IMR-90 (cell line): Measurements from ENCODE around the gene DACH1. TPM values are rescaled to one million over a fixed set of nuclear protein-coding genes. Genes with fewer than 3 reads are reported as not detected.

ENCODE experiments used
- ATAC-seq: fragments of 200-7000 bp; cut with Tn5 transposase; 2 replicates; pipeline ENCODE4 v1.9.1; 2020; ENCODE audit warnings: low read depth, mild to moderate bottlenecking, moderate library complexity
- BruUV-seq: library from RNA; stranded (reverse); fragments of 400-500 nt; replicated peaks from 2 replicates; lab custom pipeline; 2021; lab: Mats Ljungman, UMichigan
- CTCF ChIA-PET: fragments of 300-600 bp; formaldehyde crosslinking; extraction: SDS; loops from one replicate; lab custom pipeline; 2021; ENCODE audit warnings: antibody characterized with exemption; lab: Yijun Ruan, JAX
- POLR2A ChIA-PET: fragments of 300-600 bp; sonication (Branson Sonifier 250); formaldehyde crosslinking; loops from one replicate; lab custom pipeline; 2022; ENCODE audit warnings: antibody characterized with exemption; ENCODE audit not compliant: unreplicated experiment; lab: Charles Lee
- DNase-seq: peaks from one replicate; pipeline ENCODE4 v3.0.0; 2013
- H2AFZ ChIP-seq: replicated peaks from 2 replicates; pipeline ENCODE3; 2013; ENCODE audit warnings: low read length, mild to moderate bottlenecking; ENCODE audit not compliant: poor library complexity
- H2AK5ac ChIP-seq: 2 replicates; pipeline ENCODE4 v1.6.1; 2013; ENCODE audit warnings: low read depth, low read length, inconsistent platforms
- H2AK9ac ChIP-seq: replicated peaks from 2 replicates; pipeline ENCODE3; 2013; ENCODE audit warnings: mild to moderate bottlenecking, low read depth, low read length, moderate library complexity; ENCODE audit not compliant: poor library complexity
- H2BK120ac ChIP-seq: 2 replicates; pipeline ENCODE4 v1.6.1; 2013; ENCODE audit warnings: low read depth, low read length, inconsistent platforms
- H2BK15ac ChIP-seq: 3 replicates; pipeline ENCODE4 v1.6.1; 2013; ENCODE audit warnings: low read depth, low read length, inconsistent platforms
- H2BK20ac ChIP-seq: 2 replicates; pipeline ENCODE4 v1.6.1; 2013; ENCODE audit warnings: low read depth, mild to moderate bottlenecking, inconsistent platforms, low read length, moderate library complexity
- H2BK5ac ChIP-seq: 2 replicates; pipeline ENCODE4 v1.6.1; 2013; ENCODE audit warnings: mild to moderate bottlenecking, low read depth, low read length, inconsistent platforms; ENCODE audit not compliant: poor library complexity, severe bottlenecking
- H3K14ac ChIP-seq: replicated peaks from 2 replicates; pipeline ENCODE4 v1.6.1; 2013; ENCODE audit warnings: low read depth, low read length, inconsistent platforms
- H3K18ac ChIP-seq: 2 replicates; pipeline ENCODE4 v1.6.1; 2013; ENCODE audit warnings: low read depth, low read length, control low read depth
- H3K23ac ChIP-seq: 2 replicates; pipeline ENCODE4 v1.6.1; 2013; ENCODE audit warnings: low read depth, low read length, inconsistent platforms
- H3K27ac ChIP-seq: 2 replicates; pipeline ENCODE4 v1.5.1; 2013; ENCODE audit warnings: mild to moderate bottlenecking, control low read depth, low read length; ENCODE audit not compliant: insufficient read depth
- H3K27me3 ChIP-seq: 2 replicates; pipeline ENCODE4 v1.6.1; 2013; ENCODE audit warnings: low read length; ENCODE audit not compliant: control insufficient read depth, insufficient read depth
- H3K36me3 ChIP-seq: 2 replicates; pipeline ENCODE4 v1.6.1; 2013; ENCODE audit warnings: low read length, mixed read lengths; ENCODE audit not compliant: control insufficient read depth, insufficient read depth
- H3K4ac ChIP-seq: 2 replicates; pipeline ENCODE4 v1.6.1; 2013; ENCODE audit warnings: low read depth, low read length, inconsistent platforms
- H3K4me1 ChIP-seq: 2 replicates; pipeline ENCODE4 v1.6.1; 2013; ENCODE audit warnings: low read length, mixed read lengths; ENCODE audit not compliant: control insufficient read depth, insufficient read depth
- H3K4me2 ChIP-seq: 2 replicates; pipeline ENCODE4 v1.6.1; 2013; ENCODE audit warnings: low read depth, mild to moderate bottlenecking, control low read depth, low read length, moderate library complexity
- H3K4me3 ChIP-seq: 2 replicates; pipeline ENCODE4 v1.5.1; 2013; ENCODE audit warnings: low read depth, mild to moderate bottlenecking, control low read depth, low read length, moderate library complexity; ENCODE audit not compliant: insufficient read depth
- H3K56ac ChIP-seq: 2 replicates; pipeline ENCODE4 v1.6.1; 2013; ENCODE audit warnings: low read length, inconsistent platforms; ENCODE audit not compliant: insufficient read depth; ENCODE audit errors: extremely low read depth
- H3K79me1 ChIP-seq, 2 experiments: 2 replicates each; pipeline ENCODE4 v1.6.1; 2013; ENCODE audit warnings: low read length in 2 of 2, inconsistent platforms in 1 of 2, low read depth in 1 of 2
- H3K9ac ChIP-seq: 2 replicates; pipeline ENCODE4 v1.6.1; 2013; ENCODE audit warnings: low read depth, low read length, control low read depth
- H3K9me1 ChIP-seq: 2 replicates; pipeline ENCODE4 v1.6.1; 2013; ENCODE audit warnings: low read length, inconsistent platforms; ENCODE audit not compliant: insufficient read depth
- H3K9me3 ChIP-seq: 2 replicates; pipeline ENCODE4 v1.6.1; 2013; ENCODE audit warnings: low read length; ENCODE audit not compliant: control insufficient read depth, insufficient read depth
- H4K20me1 ChIP-seq: 2 replicates; pipeline ENCODE4 v1.6.1; 2013; ENCODE audit warnings: low read length, inconsistent platforms; ENCODE audit not compliant: insufficient read depth
- H4K5ac ChIP-seq: 2 replicates; pipeline ENCODE4 v1.6.1; 2013; ENCODE audit warnings: mild to moderate bottlenecking, low read depth, low read length, control low read depth
- H4K8ac ChIP-seq, 2 experiments: 2 replicates each; pipeline ENCODE4 v1.6.1; 2013; ENCODE audit warnings: low read depth in 2 of 2, low read length in 2 of 2, control low read depth in 1 of 2, inconsistent platforms in 1 of 2
- H4K91ac ChIP-seq: 2 replicates; pipeline ENCODE4 v1.6.1; 2013; ENCODE audit warnings: low read depth, low read length, inconsistent platforms; ENCODE audit not compliant: insufficient read depth
- BHLHE40 ChIP-seq: fragments of 150-350 bp; IDR thresholded peaks from 2 replicates; pipeline ENCODE4 v1.6.1; 2016; ENCODE audit warnings: mild to moderate bottlenecking, low read depth, low read length
- CEBPB ChIP-seq: IDR thresholded peaks from 2 replicates; pipeline ENCODE4 v1.6.1; 2012; ENCODE audit warnings: low read depth, low read length, improper control_type of control experiment
- CHD1 ChIP-seq: IDR thresholded peaks from 2 replicates; pipeline ENCODE4 v1.6.1; 2012; ENCODE audit warnings: low read depth, low read length, improper control_type of control experiment
- FOS ChIP-seq: fragments of 150-350 bp; IDR thresholded peaks from 2 replicates; pipeline ENCODE4 v1.6.1; 2016; ENCODE audit warnings: low read depth, low read length
- MAFK ChIP-seq: IDR thresholded peaks from 2 replicates; pipeline ENCODE4 v1.6.1; 2012; ENCODE audit warnings: low read depth, low read length, improper control_type of control experiment
- MAZ ChIP-seq: IDR thresholded peaks from 2 replicates; pipeline ENCODE4 v1.6.1; 2012; ENCODE audit warnings: low read depth, mild to moderate bottlenecking, low read length, improper control_type of control experiment, moderate library complexity, borderline replicate concordance
- MXI1 ChIP-seq: IDR thresholded peaks from 2 replicates; pipeline ENCODE4 v1.6.1; 2012; ENCODE audit warnings: low read depth, mild to moderate bottlenecking, low read length, moderate library complexity, borderline replicate concordance
- NFE2L2 ChIP-seq: fragments of 150-350 bp; IDR thresholded peaks from 2 replicates; pipeline ENCODE4 v1.6.1; 2016; ENCODE audit warnings: low read depth, mild to moderate bottlenecking, low read length
- POLR2A ChIP-seq: IDR thresholded peaks from 2 replicates; pipeline ENCODE4 v1.6.1; 2012; ENCODE audit warnings: mild to moderate bottlenecking, low read depth, low read length
- RAD21 ChIP-seq: IDR thresholded peaks from 2 replicates; pipeline ENCODE4 v1.6.1; 2012; ENCODE audit warnings: low read length, improper control_type of control experiment
- RCOR1 ChIP-seq: IDR thresholded peaks from 2 replicates; pipeline ENCODE4 v1.6.1; 2012; ENCODE audit warnings: mild to moderate bottlenecking, low read length, improper control_type of control experiment; ENCODE audit not compliant: insufficient replicate concordance
- RFX5 ChIP-seq: IDR thresholded peaks from 2 replicates; pipeline ENCODE4 v1.8.0; 2012; ENCODE audit warnings: low read depth, mild to moderate bottlenecking, low read length, moderate library complexity
- SMC3 ChIP-seq: fragments of 150-350 bp; IDR thresholded peaks from 2 replicates; pipeline ENCODE4 v1.6.1; 2016; ENCODE audit warnings: low read depth, mild to moderate bottlenecking, antibody characterized with exemption, low read length, moderate library complexity
- WGBS, 2 experiments: methylation state at CpG; one replicate each; pipeline versions ENCODE4 v1.1.5 to v1.1.7; 2013; ENCODE audit warnings: missing lambda C conversion rate in 2 of 2; ENCODE audit not compliant: insufficient read length in 1 of 2; ENCODE audit errors: extremely low coverage in 2 of 2; 5-methylcytosine and 5-hydroxymethylcytosine counted together
- dilution Hi-C: fragments of 300-500 bp; cut with HindIII; formaldehyde crosslinking; loops from one replicate; pipeline ENCODE4 v1.14.3; 2018; ENCODE audit warnings: low sequenced_read_pairs; ENCODE audit not compliant: unreplicated experiment
- in situ Hi-C: fragments of 300-500 bp; cut with MboI; formaldehyde crosslinking; loops from 3 replicates; pipeline ENCODE4 v1.14.3; 2019; ENCODE audit warnings: low sequenced_read_pairs, inconsistent platforms, mixed read lengths
- intact Hi-C: fragments of 100-400 bp; cut with micrococcal nuclease; formaldehyde crosslinking; loops from 2 replicates; pipeline ENCODE4 v1.10.0; 2022
- polyA plus RNA-seq, 3 experiments: library from polyadenylated mRNA; depleted of rRNA; stranded (reverse); fragments of >200 nt; gene quantifications; 2 replicates each; pipeline ENCODE4 v1.2.3, GENCODE V29; 2012; ENCODE audit warnings: low replicate concordance in 1 of 3
- total RNA-seq: library from RNA; depleted of rRNA; stranded (reverse); fragments of >200 nt; gene quantifications from 2 replicates; pipeline ENCODE4 v1.2.3, GENCODE V29; 2012
- TF ChIP-seq, protein P1 (sequence below): conservative IDR thresholded peaks from 2 replicates; pipeline ENCODE4 v1.5.1; 2012; ENCODE audit warnings: mild to moderate bottlenecking, low read depth, low read length, improper control_type of control experiment
- TF ChIP-seq, protein P2 (sequence below): fragments of 150-350 bp; IDR thresholded peaks from 2 replicates; pipeline ENCODE4 v1.6.1; 2017; ENCODE audit warnings: mild to moderate bottlenecking, antibody characterized with exemption, low read length, low read depth
- TF ChIP-seq, protein P3 (sequence below): fragments of 150-350 bp; IDR thresholded peaks from 2 replicates; pipeline ENCODE4 v1.6.1; 2016; ENCODE audit warnings: low read depth, mild to moderate bottlenecking, low read length, moderate library complexity, borderline replicate concordance

Gene DACH1
- total and polyA plus RNA-seq, 2 of the 4 experiments (the other 2 are of a cell fraction) = not detected

DNA sequence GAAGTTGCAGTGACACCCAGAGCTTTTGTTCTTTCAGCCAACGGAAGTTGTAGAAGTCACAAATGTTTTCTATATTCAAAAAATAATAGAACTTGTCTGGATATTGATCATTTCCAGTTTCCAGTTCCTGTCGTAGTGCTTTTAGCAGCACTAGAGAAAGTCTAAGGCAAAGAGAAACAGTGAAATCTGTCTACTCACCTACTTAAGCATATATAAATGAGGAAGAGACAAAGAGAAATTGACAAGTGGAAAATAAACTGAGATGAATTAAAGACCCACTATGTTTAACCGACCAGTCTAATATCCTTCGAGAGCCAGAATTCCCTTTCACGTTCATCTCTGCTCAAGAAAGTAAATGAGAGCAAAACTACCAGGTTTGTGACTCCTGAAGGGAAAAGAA, 36.7 kb downstream of the DACH1 start:
- H3K79me1 ChIP-seq = no peaks in the 10 kb centered on the region
- no peak for TF ChIP-seq RFX5
- TF ChIP-seq RCOR1 = no peak
- TF ChIP-seq, protein P1, sequence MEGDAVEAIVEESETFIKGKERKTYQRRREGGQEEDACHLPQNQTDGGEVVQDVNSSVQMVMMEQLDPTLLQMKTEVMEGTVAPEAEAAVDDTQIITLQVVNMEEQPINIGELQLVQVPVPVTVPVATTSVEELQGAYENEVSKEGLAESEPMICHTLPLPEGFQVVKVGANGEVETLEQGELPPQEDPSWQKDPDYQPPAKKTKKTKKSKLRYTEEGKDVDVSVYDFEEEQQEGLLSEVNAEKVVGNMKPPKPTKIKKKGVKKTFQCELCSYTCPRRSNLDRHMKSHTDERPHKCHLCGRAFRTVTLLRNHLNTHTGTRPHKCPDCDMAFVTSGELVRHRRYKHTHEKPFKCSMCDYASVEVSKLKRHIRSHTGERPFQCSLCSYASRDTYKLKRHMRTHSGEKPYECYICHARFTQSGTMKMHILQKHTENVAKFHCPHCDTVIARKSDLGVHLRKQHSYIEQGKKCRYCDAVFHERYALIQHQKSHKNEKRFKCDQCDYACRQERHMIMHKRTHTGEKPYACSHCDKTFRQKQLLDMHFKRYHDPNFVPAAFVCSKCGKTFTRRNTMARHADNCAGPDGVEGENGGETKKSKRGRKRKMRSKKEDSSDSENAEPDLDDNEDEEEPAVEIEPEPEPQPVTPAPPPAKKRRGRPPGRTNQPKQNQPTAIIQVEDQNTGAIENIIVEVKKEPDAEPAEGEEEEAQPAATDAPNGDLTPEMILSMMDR = no peak
- no peak for TF ChIP-seq FOS
- TF ChIP-seq CEBPB = no peak
- TF ChIP-seq, protein P2, sequence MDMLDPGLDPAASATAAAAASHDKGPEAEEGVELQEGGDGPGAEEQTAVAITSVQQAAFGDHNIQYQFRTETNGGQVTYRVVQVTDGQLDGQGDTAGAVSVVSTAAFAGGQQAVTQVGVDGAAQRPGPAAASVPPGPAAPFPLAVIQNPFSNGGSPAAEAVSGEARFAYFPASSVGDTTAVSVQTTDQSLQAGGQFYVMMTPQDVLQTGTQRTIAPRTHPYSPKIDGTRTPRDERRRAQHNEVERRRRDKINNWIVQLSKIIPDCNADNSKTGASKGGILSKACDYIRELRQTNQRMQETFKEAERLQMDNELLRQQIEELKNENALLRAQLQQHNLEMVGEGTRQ = no peak
- no peak for TF ChIP-seq MAFK
- TF ChIP-seq, protein P3, sequence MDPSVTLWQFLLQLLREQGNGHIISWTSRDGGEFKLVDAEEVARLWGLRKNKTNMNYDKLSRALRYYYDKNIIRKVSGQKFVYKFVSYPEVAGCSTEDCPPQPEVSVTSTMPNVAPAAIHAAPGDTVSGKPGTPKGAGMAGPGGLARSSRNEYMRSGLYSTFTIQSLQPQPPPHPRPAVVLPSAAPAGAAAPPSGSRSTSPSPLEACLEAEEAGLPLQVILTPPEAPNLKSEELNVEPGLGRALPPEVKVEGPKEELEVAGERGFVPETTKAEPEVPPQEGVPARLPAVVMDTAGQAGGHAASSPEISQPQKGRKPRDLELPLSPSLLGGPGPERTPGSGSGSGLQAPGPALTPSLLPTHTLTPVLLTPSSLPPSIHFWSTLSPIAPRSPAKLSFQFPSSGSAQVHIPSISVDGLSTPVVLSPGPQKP = no peak
- TF ChIP-seq RAD21 = no peak
- TF ChIP-seq BHLHE40 = no peak
- TF ChIP-seq NFE2L2 = no peak
- no peak for TF ChIP-seq MXI1
- TF ChIP-seq MAZ = no peak
- TF ChIP-seq CHD1 = no peak
- no peak for TF ChIP-seq POLR2A
- no peak for TF ChIP-seq SMC3
- no peak overlapping the region for H3K4me2 ChIP-seq
- no peak overlapping the region for H3K27ac ChIP-seq
- no peaks in the 10 kb centered on the region for H4K20me1 ChIP-seq
- H3K4me3 ChIP-seq = no peak overlapping the region
- no peak overlapping the region for H3K56ac ChIP-seq
- no peaks in the 10 kb centered on the region for H3K9me1 ChIP-seq
- no peak overlapping the region for H3K23ac ChIP-seq
- no peak overlapping the region for H2BK20ac ChIP-seq
- ATAC-seq (no peak), DNase-seq (no peak)
- no peak overlapping the region for H2AK5ac ChIP-seq
- no peak overlapping the region for H4K91ac ChIP-seq
- ChIA-PET CTCF (no interaction called here), POLR2A (no interaction called here)
- no peaks in the 10 kb centered on the region for H3K9me3 ChIP-seq
- H2BK15ac ChIP-seq = no peak overlapping the region
- H2AFZ ChIP-seq = no peak overlapping the region
- H3K4me1 ChIP-seq = no peaks in the 10 kb centered on the region
- no peak overlapping the region for H3K4ac ChIP-seq
- no peak overlapping the region for H3K18ac ChIP-seq
- H2AK9ac ChIP-seq = no peak overlapping the region
- in situ Hi-C loops = no loop called here
- H4K8ac ChIP-seq = no peak overlapping the region
- H3K14ac ChIP-seq = no peak overlapping the region
- no peaks in the 10 kb centered on the region for H3K36me3 ChIP-seq
- H3K9ac ChIP-seq = no peak overlapping the region
- no peak overlapping the region for H2BK120ac ChIP-seq
- H3K27me3 ChIP-seq = no peaks in the 10 kb centered on the region
- dilution Hi-C loops = no loop called here
- intact Hi-C loops = no loop called here
- H4K5ac ChIP-seq = no peak overlapping the region
- no CpG with 5 or more reads among the region's 5 CpGs for WGBS, 2 experiments
- no peak overlapping the region for H2BK5ac ChIP-seq
- BruUV-seq = no TSS peak
